HG03196 (cell line): ENCODE measurements around the gene RHBDF2.

Experiments used
- ATAC-seq: cut with Tn5 transposase; IDR thresholded peaks from one replicate; pipeline ENCODE4 v1.9.1; 2021; ENCODE audit not compliant: unreplicated experiment

RHBDF2 gene

GRCh38 chr17:76501018-76501826 is at the start of gene RHBDF2:
Gene RHBDF2 (minus strand): TSS chr17:76501423. CDS start chr17:76481524, 19,899 bp downstream.
- peak; percentile 65 for ATAC-seq

- no peak for ATAC-seq
Observed at GRCh38 chr17:76549539-76549938, 48.3 kb upstream of the RHBDF2 start.

GRCh38 chr17:76549215-76549518 is 47.9 kb upstream of the RHBDF2 start:
- no peak for ATAC-seq

GRCh38 chr17:76548378-76549214 is 47.4 kb upstream of the RHBDF2 start:
- ATAC-seq: no peak

GRCh38 chr17:76547642-76548202 is 46.5 kb upstream of the RHBDF2 start:
- no peak for ATAC-seq

- no peak for ATAC-seq
Observed at GRCh38 chr17:76547183-76547641, 46.0 kb upstream of the RHBDF2 start.

GRCh38 chr17:76546556-76547182 is 45.4 kb upstream of the RHBDF2 start:
- no peak for ATAC-seq

GRCh38 chr17:76545918-76546555 is 44.8 kb upstream of the RHBDF2 start:
- no peak for ATAC-seq

- ATAC-seq: no peak
Observed at GRCh38 chr17:76544546-76545365, 43.5 kb upstream of the RHBDF2 start.

- no peak for ATAC-seq
Observed at GRCh38 chr17:76543826-76544545, 42.8 kb upstream of the RHBDF2 start.

GRCh38 chr17:76543482-76543825 is 42.2 kb upstream of the RHBDF2 start:
- ATAC-seq: no peak

- ATAC-seq: no peak
Observed at GRCh38 chr17:76542984-76543383, 41.8 kb upstream of the RHBDF2 start.

GRCh38 chr17:76542566-76542971 is 41.3 kb upstream of the RHBDF2 start:
- no peak for ATAC-seq

GRCh38 chr17:76541739-76542454 is 40.7 kb upstream of the RHBDF2 start:
- ATAC-seq: no peak

- ATAC-seq: no peak
Observed at GRCh38 chr17:76540381-76541300, 39.4 kb upstream of the RHBDF2 start.

GRCh38 chr17:76539631-76540271 is 38.5 kb upstream of the RHBDF2 start, which contains the start of gene PRCD:
Gene PRCD (plus strand): TSS chr17:76540044. CDS start chr17:76540142, 98 bp downstream.
- ATAC-seq: no peak

GRCh38 chr17:76538941-76539570 is 37.8 kb upstream of the RHBDF2 start:
- ATAC-seq: no peak
